SHP77 treated with DMSO at 0.1 percent for 48 hours (cell line): Measurements from ENCODE around the gene CAMK2B.

Experiments
- DNase-seq: peaks from one replicate; lab custom pipeline; 2025; lab: John Stamatoyannopoulos, UW

Gene CAMK2B

DNA sequence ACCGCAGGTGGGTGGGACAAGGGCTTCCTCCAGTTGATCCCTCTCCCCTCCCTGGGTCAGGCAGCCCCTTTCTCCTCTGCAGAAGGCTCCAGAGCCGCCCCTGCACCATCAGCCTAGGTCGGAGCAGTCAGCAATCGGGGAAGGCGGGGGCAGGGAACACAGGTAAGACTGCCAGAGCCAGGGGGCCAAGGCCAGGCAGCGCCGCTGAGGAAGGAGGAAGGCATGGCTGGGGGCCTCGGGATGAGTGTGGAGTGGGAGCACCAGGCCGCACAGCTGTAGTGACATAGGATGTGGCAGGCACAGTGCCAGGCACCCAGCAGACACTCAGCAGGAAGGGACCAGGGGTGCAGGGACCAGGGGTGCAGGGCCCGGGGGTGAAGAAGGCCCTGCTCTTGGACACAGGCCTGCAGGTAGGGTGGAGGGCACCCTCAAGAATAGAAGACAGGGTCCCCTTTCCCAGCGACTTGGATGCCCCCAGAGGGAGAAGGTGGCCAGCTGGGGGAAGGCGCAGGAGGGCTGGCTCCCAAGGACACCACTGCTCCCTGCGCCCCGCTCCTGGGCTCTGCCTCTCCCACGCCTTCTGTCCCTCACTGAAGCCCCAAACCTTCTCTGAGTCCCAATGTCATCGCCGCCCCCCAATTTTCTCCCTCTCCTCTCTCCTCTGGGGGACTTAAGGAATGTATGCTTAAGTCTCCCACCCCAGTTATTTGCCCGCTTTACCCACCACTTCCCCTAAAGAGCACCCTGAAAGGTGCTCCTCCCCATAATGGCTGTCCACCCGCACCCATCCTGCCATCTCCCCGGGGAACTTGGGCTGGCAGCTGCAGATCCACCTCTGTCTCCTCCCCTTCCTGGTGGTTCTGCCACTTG is 38.5 kb downstream of the CAMK2B start:
- DNase-seq = no peak

DNA sequence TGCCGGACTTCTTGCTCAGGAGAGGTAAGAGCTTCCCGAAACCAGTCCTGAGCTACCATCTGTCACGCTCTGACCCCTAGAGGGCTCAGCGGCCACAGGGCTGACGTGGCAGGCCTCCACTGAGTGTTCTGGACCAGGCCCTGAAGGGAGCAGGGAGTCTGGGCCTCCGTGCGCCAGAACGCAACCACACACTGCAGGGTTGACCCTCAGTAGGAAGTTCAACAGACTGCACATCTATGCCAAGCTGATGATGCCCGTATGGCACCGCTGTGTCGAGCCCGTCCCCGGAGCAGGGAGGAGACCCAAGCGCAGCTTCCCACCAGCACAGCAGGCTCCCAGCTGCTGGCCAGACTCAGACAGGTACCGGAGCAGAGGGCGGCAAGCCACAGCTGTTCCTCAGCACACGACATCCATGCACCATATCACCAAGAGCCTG is 39.2 kb downstream of the CAMK2B start:
- no peak for DNase-seq

DNA sequence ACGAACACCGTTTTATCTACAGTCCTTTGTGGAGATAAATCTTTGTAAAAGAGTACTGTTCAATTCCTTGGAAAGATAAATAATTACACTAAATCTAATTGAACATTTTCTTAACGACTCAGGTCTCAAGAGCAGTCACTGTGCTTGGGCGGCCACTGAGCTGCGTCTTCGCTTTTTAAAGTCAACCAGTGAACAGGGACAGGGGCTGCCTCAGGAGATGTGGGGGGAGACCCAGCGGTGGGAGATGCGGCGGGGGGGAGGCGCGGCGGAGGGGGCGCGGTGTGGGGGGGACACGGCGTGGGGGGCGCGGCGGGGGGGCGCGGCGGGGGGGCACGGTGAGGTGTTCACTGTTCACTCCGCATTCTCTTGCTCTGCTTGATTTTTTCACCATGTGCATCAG is 39.8 kb downstream of the CAMK2B start:
- DNase-seq = no peak

DNA sequence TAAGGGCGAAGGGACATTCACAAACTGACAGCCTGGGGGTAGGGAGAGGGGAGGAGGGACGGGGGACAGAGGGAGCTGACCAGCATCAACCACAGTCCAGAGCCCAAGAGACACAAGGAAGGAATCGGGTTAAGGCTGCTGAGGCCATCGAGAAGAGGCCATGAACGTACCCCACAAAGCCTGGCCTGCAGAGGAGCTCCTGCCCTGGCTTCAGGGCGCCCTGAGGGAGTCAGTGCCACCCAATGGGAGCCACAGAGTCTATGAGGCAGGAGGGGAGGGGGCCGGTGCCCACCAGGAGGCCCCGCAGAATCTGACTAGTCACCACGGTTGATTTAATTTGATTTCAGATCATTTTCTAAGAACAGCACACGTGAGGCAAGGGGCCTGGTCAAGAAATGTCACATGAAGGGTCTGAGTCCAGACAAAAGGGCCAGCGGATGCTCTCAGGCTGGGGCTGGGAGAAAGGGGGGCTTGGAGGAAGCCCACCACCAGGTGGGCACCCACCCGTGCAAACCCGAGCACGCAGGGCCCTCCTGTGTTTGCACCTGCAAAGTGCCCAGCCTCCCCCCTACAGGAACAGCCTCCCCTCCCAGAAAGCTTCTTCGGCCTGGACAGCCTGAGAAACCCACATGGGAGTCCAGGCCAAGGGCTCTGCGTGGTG is 40.4 kb downstream of the CAMK2B start:
- DNase-seq = no peak

DNA sequence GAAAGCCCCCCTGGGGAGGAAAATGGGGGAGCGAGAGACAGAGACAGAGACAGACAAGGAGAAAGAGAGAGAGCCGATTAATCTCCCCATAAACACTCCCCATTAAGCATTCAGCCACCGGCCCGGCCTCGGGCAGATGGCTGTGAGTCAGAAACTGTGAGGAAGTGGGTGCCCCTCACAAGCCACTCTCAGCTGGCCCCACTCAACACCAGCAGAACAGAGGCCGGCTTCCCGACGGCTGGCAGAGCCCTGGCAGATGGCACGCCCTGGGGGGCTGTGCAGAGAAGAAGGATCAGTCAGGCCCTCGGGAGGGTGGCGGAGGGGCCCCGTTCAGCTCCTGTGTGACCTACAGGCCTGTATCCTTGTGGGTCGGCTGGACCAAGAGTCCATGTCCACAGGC is 41.2 kb downstream of the CAMK2B start:
- DNase-seq = no peak

DNA sequence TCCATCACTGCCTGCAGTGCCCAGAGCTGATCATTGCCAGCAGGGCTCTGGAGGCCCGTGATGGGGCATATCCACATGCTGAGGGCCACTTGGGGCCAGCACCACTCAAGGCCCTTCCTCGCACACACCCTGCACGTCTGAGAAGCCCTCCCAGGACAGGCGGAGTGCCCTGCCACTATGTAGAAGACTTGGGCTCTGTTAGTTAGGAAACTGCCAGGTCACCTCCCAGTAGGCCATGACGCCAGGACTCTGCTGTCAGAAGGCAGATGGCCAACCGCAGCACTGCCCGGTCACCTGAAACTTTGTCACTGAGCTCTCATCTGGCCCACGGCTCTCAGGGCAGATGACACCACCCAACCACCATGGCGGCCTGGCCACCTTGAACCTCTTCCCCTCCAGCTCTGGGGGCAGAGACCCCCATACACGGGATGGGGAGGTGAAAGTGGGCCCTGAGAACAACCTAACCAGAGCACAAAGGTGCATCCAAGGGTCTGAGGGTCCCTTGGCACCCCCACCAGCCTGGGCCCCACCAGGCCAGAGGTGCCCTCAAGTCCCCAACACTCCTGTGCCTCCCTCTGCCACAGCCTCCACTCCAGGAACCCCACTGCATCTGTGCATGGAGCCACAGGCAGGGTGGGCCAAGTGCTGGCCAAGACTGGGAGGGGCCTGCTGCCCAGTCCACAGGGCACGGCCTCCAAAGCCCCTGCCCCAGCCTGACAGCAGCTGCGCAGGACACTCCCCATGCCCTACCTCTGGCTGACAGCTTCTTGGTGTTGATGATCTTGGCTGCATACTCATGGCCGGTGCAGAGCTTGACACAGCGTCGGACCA is 41.8 kb downstream of the CAMK2B start:
- no peak for DNase-seq

DNA sequence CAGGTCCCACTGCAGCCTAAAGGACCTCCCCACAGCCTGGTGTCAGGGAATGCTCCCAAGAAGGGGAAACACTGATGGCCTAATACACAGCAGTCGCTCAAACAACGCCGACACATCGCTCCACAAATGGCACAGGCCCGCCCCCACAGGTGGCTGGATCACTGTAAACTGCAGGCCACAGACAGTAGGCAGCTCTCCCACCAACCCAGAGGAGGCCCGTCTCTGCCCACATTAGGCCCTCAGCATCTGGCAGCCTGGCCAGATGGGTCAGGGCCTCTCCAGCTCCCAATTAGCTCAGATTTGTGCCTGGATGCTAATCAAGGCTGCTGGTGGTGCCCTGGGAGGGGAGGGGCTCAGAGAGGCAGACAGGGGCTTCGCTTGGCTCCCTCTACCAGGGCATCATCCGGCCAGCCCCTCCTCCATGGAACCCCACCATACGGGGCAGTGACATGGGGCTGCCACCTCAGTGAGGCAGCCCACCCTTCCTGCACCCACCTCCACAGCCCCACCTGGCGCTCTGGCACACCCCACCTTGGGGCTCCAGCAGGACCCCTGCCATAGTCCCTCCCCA is 42.7 kb downstream of the CAMK2B start:
- no peak for DNase-seq

DNA sequence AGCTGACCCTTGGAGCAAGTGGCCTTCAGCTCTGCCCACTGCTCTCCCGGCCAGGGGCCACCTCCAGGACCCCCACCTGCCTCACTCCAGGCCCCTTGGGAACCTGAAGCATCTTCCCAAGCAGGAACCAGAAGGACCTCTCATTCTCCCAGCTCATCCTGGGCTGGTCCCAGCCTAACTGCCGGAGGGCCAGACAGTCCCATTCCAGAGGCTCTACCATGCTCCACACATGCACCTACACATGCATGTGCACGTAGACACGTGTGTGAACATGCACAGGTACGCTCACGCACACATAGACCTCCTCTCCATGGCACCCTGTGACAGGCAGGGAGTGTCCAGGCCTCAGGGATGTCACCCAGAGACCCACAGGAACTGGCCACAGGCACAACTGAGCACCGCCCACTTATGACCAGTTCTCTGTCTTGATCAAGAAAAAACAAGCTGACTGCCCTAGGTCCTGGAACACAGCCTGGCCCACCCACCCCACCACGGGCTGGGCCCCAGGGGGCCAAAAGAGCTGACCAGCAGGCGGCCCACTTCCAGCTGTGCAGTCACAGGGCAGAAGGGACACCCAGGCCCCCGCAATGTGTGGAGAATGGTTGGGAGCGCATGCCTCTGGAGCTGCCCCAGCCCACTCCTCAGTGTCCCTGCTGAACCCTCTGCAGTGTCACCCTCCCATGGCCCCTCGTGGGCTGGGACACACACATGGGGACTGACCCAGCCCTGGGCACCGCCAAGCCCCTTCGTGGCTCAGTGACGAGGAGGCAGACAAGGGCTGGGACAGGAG is 43.4 kb downstream of the CAMK2B start:
- DNase-seq = no peak

DNA sequence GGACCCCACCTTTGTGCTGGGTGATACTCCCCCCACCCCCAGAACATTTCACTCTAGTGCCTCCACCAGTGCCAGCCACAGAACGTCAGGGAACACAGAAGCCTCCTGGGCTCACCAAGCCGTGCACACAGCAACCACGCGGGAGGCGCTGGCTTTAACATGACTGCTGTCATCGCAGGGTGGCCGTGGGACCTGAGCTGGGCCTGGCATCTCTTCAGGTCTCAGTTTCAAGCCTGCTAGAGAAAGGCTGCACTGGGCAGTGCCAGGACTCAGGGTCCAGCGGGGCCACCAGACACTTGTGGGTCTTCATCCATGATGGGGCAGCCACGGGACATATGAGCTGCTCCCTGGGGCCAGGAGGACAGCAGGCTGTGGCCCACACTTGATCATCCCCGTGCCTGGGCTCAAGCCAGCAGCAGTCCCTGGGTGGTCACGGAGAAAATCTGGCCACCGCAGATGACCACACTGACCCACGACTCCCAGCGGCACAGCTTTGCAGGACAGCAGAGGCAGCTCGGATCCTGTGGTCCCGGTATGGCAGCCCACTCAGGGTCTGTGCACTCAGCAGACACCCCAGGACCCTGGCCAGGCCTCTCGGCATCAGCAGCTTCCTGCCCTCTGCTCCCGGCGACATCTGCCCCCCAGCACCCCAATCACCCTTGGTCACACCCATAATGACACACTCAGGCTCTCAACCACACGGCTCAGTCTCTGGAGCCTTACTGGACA is 44.2 kb downstream of the CAMK2B start:
- no peak for DNase-seq

DNA sequence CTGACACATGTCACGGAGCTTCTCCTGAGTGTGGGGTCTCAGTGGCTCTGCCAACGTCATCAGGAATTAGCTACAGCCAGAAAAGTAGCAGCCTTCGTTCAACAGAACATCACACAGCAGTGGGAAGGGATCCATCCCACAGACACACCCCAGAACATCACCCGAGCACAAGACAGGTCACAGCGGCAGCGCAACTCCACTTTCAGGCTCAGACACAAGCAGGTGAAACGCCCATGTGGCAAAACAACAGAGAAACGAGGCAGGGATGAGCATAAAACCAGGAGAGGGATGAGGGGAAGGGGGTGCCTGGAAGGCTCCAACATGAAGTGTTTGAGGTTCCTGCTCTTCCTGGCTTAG is 44.8 kb downstream of the CAMK2B start:
- DNase-seq = no peak

DNA sequence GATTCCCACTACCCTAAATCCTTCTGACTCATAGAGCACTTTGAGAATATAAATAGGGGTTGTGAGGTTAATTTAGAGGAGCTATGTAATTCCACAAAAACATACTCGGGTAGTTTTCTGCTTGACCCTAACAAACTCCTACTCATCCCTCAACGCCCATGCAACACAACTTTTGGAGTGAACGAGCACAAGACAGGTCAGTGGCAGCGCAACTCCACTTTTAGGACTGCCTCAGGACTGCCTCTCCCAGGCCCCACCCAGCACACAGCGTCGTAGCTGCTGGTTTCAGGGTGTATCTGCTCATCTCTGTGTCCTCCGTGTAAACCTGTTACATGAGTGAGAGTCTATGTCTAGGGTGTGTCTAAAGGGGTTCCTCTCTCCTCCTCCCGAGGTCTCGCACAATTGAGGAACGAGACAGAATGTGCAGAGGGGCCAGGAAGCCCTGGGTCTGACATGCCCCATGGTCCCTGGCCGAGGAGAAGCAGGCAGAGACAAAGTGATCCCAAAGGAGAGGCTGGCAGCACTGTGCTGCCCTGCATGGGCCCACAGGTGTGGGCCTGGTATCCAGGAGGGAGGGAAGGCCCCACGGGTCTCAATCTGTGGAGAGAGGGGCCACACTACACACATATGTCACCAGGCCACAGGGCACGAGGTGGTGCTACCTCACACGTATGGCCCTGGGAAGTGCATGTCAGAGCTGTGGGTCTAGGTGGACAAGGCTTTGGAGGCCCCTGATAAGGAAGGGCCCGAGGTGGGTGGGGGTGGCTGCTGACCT is 45.5 kb downstream of the CAMK2B start:
- DNase-seq = no peak

DNA sequence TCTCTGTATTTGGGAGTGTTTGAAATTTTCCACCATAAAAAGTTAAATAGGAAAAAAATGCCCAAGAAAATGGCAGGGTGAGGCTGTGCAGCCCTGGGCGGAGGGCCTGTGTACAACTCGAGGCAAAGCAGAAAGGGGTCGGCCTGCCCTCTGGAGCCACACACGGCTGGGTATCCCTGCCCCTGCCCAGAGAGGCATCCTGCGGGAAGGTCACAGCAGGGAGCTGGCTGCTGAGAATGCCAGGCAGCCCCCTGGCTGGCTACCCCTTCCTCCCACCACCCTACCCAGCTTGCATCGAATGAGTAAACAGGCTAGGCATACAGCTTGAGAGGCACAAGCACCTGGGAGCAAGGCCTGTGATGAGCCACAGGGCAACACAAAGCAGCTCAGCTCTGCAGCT is 46.1 kb downstream of the CAMK2B start:
- no peak for DNase-seq

DNA sequence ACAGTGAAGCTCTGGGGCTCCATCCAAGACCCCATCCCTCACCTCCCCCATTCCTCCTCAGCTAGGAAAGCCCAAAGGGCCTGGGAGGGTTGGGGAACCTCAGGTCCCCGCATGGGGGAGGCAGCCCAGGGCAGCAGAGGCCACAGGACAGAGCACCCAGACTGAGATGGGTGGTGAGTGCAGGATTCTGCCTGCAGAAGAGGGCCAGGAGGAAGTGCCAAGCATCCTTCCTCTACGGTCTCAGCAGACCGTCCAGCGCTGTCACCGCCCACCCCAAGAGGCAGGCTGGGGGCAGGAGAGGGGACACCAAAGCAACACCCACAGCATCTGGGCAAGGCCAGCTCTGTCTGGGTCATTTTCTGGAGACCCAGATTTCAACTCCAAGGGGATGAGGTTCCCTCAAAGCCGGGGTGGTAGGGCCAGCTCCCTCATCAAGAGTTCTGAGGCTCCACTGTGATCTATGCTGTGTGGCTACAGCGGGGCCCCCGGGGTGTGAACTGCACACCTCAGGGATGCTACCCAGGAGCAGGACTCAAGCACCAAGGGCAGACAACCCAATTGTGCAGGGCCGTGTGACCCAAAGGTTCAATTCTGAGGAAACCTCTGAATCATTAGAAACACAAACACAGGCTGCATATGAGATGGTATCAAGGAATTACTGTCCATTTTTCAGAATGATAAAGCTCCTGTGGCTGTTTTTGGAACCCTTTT is 46.8 kb downstream of the CAMK2B start:
- no peak for DNase-seq

DNA sequence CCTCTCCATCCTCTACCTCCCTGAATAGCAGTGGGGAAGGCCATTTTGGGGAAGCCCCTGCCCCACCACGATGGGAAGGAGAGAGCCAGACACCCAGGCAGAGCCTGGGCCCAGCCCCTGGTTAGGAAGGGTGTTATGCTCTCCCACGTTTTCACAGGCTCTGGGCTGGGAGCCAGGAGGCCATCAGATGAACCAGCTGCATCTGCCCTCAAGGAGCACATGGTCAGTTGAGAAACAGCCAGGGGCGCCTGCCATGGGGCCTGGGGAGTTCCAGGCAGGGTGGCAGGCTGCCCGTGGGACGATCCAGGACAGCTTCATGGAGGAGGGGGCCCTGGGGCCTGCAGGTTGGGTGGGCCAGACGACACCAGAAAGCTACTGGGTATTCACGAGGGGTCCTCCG is 47.5 kb downstream of the CAMK2B start:
- DNase-seq = peak; percentile 8

DNA sequence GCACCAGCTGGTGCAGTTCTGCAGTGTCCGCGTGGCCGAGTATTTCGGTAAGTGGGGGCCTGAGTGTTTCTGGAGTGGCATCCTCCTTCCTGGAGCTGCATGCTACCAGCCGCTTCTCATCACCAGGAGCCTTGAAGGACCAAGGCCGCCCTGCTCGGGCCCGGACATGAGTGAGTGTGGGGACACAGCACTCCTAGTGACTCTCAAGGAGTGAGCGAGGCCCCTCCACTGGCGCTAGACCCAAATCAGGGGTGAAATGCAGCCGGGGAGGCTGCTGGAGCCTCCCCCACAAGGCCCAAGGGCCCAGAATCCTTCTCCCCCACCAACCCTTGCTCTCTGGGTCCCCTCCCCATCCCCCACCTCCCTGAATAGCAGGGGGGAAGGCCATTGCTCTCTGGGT is 48.0 kb downstream of the CAMK2B start:
- DNase-seq = no peak

DNA sequence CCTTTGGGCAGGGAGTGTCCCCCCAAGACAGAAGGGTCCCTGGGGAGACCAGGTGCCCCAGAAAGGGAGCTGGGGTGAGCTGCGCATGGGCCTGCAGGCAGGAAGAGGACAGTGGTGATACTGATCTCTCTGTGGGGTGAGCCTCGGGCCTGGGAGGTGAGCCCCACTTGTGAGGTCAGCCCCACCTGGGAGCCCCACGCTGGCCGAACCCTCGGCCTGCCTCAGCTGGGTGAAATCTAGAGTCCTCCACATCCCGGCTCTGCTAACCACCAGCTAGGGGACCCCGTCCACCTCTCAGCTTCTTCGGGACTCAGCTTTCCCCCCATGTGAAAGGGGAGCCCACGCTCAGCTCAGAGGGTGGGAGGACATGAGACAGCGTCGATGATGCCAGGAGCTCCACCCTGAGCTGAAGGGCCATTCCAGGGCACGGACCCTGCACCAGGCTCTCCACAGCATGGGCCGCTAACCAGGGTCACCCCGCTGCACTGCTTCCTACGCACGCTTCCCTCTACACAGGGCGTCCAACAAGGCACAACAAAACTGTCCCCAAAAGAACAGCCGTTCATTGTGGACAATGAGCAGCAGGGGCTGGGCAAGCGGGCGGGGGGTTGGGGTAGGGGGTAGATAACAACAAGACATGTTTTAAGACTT is 48.7 kb downstream of the CAMK2B start:
- DNase-seq = no peak

DNA sequence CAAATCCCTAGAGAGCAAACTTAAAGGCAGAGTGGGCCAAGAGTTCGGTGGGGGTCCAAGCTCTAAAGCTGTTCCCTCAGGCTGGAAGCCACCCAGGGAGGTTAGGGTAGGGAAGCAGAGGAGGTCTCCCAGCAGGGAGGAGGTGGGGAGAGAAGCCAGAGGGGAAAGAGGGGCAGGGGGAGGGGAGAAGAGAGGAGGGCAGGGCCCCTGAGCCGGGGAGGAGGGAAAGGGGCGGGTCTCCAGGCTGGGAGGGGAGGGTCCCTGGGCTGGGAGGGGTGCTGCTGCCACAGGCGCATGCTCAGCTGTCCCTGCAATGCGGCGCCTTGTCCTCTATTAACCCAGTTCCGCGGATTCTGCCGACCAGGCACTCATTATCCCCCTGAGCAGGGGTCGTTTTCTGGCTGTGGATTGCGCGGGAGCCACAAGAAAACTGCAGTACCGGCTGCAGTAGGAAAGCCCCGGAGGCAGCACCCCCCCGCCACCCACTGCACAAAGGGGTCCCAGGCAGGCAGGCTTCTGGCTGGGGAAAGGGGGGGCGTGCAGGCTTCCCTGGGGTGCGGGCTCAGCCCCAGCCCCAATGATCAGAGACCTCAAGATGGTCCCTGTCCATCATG is 49.3 kb downstream of the CAMK2B start:
- no peak for DNase-seq

DNA sequence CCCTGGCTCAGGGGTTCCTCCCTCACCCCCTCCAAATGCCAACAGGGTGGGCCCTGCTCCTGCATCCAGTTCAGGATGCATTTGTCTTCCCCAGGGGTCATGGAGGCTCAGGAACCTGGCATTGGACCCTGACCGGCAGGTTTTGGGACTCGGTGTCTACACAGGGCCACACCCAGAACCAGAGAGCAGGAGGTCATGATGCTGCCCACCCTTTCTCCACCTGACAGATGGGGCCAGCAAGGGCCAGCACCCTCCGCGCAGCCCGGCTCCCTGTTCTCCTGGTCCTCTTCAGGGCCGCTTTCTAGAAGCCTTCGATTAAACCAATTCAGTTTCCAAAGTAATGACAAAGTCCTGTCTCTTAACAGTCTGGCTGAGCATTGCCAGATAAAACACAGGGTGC is 50.2 kb downstream of the CAMK2B start:
- DNase-seq = no peak

DNA sequence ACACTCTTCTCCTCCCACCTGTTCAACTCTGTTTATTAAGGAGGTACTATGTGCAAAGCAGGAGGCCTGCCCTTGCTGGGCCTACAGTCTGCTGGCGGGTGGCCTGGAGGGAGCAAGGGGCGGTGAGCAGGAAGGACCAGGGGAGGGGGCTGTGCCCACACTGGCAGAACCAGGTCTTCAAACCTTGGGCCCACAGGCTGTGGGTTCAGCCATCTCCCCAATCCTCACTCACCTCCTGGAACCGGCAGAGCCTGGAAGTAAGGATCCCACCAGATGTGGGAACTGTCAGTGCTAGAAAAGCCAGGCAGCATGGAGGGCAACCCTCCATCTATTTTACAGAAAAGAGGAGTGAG is 50.8 kb downstream of the CAMK2B start:
- no peak for DNase-seq
